Activated naive CD8-positive, alpha-beta T cell (primary cell): ENCODE results near the gene HMGN1.
"Not testable (repeated sequence)": the region's sequence is repeated elsewhere in the genome, so short reads cannot be mapped to it uniquely, and the experiment has no call there.

ENCODE experiments used
- H3K27ac Mint-ChIP-seq: one replicate; pipeline ENCODE4 v1.8.0; 2021; ENCODE audit warnings: mixed read lengths
- H3K27me3 Mint-ChIP-seq: one replicate; pipeline ENCODE4 v1.8.0; 2021; ENCODE audit warnings: mixed read lengths
- H3K36me3 Mint-ChIP-seq: one replicate; pipeline ENCODE4 v1.8.0; 2021; ENCODE audit warnings: mixed read lengths
- H3K4me1 Mint-ChIP-seq: one replicate; pipeline ENCODE4 v1.8.0; 2021; ENCODE audit warnings: low read depth, mixed read lengths
- H3K4me3 Mint-ChIP-seq: one replicate; pipeline ENCODE4 v1.8.0; 2021; ENCODE audit warnings: mild to moderate bottlenecking, mixed read lengths
- H3K9me3 Mint-ChIP-seq: one replicate; pipeline ENCODE4 v1.8.0; 2021; ENCODE audit warnings: low read depth, mixed read lengths

The HMGN1 gene

DNA sequence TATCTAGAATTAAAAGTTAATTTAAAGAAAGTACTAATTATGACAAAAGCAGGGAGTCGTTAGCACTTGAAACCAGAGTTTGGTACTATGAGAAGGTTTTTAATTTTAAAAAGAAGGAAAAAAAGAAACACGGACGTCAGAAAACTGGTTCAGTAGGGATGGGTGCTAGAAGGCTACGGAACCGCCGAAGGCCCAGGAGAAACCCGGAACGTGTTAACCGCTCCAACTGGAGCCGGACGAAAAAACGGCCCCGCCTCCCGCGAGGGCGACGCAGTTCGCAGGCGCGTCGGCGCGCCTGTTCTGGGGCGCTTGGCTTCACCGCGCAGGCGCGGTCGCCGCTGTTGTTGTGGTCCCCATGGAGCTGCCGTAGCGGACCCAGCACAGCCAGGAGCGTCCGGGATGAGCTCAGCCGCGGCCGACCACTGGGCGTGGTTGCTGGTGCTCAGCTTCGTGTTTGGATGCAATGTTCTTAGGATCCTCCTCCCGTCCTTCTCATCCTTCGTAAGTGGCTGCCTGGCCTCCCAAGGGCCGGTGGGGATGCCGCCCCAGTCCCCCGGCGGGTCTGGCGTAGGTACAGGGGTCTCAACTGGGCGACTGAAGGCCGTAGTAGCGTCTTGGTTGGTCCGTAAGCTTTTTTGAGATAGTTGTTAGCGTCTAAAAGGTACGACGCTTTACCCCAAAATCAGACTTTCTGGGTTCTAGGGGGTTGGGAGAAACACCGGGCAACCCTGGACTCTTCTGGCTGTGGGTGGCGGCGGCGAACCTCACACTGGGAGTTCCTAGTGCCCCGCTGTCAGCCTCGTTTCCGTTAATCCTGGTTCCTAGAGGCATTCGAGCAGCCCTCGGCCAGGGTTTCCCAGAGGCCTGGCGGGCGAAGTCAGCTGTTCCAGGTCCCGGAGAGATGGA, 31.4 kb upstream of the HMGN1 start:
- Mint-ChIP-seq H3K4me1 (peaks cover 19% of the 10 kb centered on the region), H3K27ac (peak overlapping the region; percentile 79), H3K9me3 (no peaks in the 10 kb centered on the region), H3K27me3 (no peaks in the 10 kb centered on the region), H3K36me3 (no peaks in the 10 kb centered on the region), H3K4me3 (peak overlapping the region; percentile 91)

DNA sequence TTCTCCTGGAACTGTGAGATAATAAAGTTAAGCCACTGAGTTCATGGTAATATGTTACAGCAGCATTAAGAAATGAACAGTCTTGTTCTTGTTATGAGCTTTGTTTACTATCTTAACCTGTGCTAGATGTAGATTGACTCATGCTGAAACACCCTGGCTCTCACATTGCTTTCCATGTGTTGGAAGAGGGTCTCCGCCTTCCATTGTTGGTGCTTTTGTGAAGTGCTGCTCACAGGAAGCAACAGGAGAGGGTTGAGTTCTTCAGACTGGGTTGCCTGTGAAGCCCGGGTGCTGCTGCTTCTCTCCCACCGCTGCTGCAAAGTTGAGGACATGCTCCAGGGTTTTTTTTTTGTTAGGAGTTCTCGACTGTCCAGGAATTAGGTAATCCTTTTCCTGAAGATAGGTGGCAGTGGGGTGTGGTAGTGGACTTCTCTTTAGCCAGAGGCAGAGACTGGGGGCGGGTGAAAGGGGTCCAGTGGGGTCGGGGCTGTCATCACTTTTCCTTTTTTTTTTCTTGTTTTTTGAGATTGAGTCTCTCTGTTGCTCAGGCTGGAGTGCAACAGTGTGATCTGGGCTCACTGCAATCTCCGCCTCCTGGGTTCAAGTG, 28.7 kb upstream of the HMGN1 start:
- Mint-ChIP-seq H3K4me1 (peaks cover 11% of the 10 kb centered on the region), H3K9me3 (no peaks in the 10 kb centered on the region), H3K27ac (no peak overlapping the region), H3K36me3 (no peaks in the 10 kb centered on the region), H3K27me3 (no peaks in the 10 kb centered on the region), H3K4me3 (no peak overlapping the region)

DNA sequence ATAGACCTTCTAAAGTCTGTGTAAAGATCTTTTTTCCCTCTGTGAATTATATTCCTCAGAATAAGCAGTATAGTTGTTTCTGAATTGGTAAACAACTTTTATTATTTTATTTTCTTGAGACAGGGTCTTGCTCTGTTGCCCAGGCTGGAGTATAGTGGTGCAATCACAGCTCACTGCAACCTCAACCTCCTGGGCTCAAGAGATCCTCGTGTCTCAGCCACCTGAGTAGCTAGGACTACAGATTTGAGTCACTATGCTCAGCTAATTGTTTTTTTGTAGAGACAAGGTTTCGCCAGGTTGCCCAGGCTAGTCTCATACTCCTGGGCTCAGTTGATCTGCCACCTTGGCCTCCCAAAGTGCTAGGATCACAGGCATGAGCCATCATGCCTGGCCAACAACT, 26.6 kb upstream of the HMGN1 start:
- Mint-ChIP-seq H3K4me1 (no peaks in the 10 kb centered on the region), H3K9me3 (no peaks in the 10 kb centered on the region), H3K4me3 (no peak overlapping the region), H3K27ac (no peak overlapping the region), H3K36me3 (no peaks in the 10 kb centered on the region), H3K27me3 (no peaks in the 10 kb centered on the region)

DNA sequence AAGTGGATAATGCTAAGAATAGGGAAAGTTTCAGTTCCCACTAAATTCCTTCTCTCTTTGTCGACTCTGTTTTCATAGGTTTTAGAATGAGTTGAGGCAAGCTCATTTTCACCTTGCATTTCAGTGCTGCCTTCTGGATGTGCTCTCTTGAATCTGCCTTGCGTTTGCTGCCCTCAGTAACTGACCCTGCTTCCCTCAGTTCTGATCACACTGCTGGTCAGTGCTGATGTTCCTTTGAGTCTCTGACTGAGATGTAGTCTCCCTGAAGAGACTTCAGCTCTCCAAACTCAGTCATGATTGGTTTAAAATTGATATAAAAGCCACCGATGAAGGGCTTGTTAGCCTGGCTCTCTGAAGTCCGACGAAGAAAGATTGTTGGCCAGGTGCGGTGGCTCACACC, 25.2 kb upstream of the HMGN1 start:
- Mint-ChIP-seq H3K9me3 (no peaks in the 10 kb centered on the region), H3K4me3 (no peak overlapping the region), H3K27ac (no peak overlapping the region), H3K4me1 (no peaks in the 10 kb centered on the region), H3K27me3 (no peaks in the 10 kb centered on the region), H3K36me3 (no peaks in the 10 kb centered on the region)

DNA sequence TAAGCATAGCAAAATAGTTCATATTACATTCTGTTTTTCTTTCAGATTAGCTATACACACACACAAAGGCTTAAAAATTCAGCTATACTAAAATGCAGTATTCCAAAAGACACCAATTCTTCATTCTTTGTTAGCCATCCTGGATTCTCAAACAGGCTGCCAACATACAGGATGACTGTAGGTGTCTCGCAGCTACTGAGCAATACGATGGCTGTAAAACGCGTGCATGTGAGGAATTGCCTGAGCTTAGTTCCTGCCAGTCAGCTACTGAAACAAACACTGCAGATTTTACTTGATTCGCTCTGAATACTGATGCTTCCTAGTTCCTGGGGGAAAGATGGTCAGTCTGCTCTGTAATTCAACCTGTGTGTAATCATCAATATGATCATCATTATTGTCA, 24.7 kb upstream of the HMGN1 start:
- H3K4me1 Mint-ChIP-seq: no peaks in the 10 kb centered on the region
- no peaks in the 10 kb centered on the region for H3K36me3 Mint-ChIP-seq
- H3K27me3 Mint-ChIP-seq: no peaks in the 10 kb centered on the region
- H3K9me3 Mint-ChIP-seq: no peaks in the 10 kb centered on the region
- H3K27ac Mint-ChIP-seq: no peak overlapping the region
- no peak overlapping the region for H3K4me3 Mint-ChIP-seq

DNA sequence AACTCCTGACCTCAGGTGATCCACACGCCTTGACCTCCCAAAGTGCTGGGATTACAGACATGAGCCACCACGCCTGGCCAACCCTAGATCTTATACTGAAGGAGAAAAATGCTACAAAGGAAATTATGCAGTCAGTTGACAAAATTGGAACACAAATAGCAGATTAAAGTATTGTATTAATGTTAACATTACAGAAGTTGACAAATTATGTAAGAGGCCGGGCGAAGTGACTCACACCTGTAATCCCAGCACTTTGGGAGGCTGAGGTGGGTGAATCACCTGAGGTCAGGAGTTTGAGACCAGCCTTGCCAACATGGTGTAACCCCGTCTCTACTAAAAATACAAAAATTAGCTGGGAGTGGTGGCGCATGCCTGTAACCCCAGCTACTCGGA, 21.0 kb upstream of the HMGN1 start:
- not testable (repeated sequence) for H3K4me3 Mint-ChIP-seq, H3K27me3 Mint-ChIP-seq, H3K4me1 Mint-ChIP-seq

DNA sequence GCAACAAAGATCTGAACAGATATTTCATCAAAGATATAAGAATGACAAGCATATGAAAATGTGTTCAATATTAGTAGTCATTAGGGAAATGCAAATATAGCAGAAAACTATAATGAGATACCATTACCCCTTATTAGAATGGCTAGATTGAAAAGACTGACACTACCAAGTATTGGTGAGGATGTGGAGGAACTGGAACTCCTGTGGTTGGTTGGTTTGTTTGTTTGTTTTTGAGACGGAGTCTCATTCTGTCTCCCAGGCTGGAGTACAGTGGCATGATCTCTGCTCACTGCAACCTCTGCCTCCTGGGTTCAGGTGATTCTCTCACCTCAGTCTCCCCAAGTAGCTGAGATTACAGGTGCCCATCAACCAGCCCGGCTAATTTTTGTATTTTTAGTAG, 18.9 kb upstream of the HMGN1 start:
- Mint-ChIP-seq H3K36me3 (no peaks in the 10 kb centered on the region), H3K27me3 (peaks cover 3% of the 10 kb centered on the region), H3K4me1 (no peaks in the 10 kb centered on the region), H3K4me3 (no peak overlapping the region), H3K9me3 (no peaks in the 10 kb centered on the region), H3K27ac (no peak overlapping the region)

More for the DNA sequence above, 21.0 kb upstream of the HMGN1 start:
- not testable (repeated sequence) for H3K36me3 Mint-ChIP-seq, H3K27ac Mint-ChIP-seq, H3K9me3 Mint-ChIP-seq

DNA sequence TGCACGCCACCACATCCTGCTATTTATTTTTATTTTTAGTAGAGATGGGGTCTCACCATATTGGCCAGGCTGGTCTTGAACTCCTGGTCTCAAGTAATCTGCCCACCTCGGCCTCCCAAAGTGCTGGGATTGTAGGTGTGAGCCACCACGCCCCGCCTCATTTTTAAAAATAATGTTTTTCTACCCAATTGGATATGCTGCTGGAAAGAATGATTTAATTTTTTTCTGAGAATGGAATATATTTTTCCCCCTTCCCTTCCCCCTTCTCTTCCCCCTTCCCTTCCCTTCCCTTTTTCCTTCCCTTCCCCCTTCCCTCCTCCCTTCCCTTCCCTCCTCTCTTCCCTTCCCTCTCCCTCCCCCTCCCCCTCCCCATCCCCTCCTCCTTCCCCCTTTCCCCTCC, 17.7 kb upstream of the HMGN1 start:
- Mint-ChIP-seq H3K36me3 (no peaks in the 10 kb centered on the region), H3K4me1 (no peaks in the 10 kb centered on the region), H3K4me3 (no peak overlapping the region), H3K27ac (no peak overlapping the region), H3K27me3 (peaks cover 10% of the 10 kb centered on the region), H3K9me3 (no peaks in the 10 kb centered on the region)

DNA sequence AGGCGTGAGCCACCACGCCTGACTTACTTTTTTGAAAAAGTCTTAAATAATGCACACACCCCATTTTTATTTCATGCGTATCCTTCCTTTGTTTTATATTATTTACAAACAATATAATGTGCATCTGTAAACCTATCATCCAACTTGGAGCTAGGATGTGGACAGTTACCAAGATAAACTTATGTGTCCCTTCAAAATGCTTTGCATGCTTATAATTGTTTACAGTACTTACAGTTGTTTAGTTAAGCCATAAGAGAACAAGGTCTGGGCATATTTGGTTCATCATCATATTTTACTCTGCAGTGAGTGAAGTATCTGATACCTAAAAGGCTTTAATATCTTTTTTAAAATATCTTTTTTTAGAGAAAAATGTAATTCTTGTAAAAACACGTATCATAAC, 16.1 kb upstream of the HMGN1 start:
- Mint-ChIP-seq H3K4me1 (no peaks in the 10 kb centered on the region), H3K36me3 (no peaks in the 10 kb centered on the region), H3K27me3 (peaks cover 10% of the 10 kb centered on the region)

DNA sequence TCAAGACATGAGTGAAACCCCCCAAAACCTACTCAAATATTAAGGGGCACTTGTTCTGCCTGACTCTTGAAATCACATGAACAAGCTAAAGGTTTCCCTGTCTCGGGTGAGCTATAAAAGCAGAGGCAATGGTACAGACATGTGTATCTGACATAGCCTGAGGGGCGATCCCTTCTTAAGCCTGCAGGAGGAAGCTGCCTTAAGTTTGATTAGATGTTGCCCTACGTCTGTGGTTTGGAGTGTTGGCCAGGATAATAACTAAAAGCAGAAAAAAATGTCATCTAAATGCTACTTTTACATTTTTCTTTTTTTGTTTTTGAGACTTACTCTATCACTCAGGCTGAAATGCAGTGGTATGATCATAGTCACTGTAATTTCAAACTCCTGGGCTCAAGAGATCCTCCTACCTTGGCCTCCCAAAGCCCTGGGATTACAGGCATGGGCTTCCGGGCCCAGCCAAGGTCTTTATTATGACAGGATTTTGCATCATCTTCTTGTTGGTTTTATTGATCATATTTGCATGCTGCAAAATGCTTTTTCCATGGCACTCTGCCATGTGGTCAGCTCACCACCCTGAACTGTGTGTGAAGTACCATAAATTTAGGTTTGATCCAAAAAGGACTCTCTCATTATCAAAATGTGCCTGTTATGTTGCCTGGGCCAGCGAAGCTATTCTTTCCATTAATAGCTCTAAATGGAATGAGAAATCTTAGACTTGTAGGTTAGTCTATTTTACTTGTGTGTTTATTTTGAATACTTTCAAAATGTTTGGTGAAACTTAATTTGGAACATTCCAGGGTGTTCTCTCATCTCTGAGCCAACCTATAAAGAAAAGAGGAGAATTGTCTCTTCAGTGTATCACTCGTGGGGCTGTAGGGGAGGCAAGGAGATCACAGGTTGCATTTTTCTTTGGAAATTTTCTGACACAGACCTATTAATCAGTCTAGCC, 15.0 kb upstream of the HMGN1 start:
- H3K4me1 Mint-ChIP-seq: no peaks in the 10 kb centered on the region
- no peak overlapping the region for H3K4me3 Mint-ChIP-seq
- H3K36me3 Mint-ChIP-seq: no peaks in the 10 kb centered on the region
- H3K27me3 Mint-ChIP-seq: peaks cover 10% of the 10 kb centered on the region
- no peaks in the 10 kb centered on the region for H3K9me3 Mint-ChIP-seq
- H3K27ac Mint-ChIP-seq: no peak overlapping the region

More for the DNA sequence above, 16.1 kb upstream of the HMGN1 start:
- no peak overlapping the region for H3K4me3 Mint-ChIP-seq
- H3K27ac Mint-ChIP-seq: no peak overlapping the region
- no peaks in the 10 kb centered on the region for H3K9me3 Mint-ChIP-seq

DNA sequence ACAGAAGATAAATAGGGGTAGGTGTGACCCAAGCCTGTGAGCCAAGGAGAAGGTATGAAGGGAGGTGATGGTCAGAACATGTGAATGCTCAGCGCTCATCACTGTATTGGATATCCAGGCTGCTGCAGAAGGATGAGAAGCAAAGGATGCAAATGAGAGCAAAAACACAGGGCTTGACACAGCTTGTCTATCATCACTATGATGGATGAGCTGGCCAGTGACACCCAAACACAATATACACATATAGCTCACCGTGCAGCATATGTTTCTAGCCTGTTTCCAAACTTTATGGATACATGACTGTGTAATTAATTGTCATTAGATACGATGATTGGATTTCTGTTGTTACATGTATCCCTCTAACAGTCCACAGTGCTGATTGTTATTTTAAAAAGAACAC, 13.8 kb upstream of the HMGN1 start:
- Mint-ChIP-seq H3K9me3 (no peaks in the 10 kb centered on the region), H3K4me3 (no peak overlapping the region), H3K36me3 (no peaks in the 10 kb centered on the region), H3K27ac (no peak overlapping the region), H3K4me1 (no peaks in the 10 kb centered on the region), H3K27me3 (peaks cover 10% of the 10 kb centered on the region)

DNA sequence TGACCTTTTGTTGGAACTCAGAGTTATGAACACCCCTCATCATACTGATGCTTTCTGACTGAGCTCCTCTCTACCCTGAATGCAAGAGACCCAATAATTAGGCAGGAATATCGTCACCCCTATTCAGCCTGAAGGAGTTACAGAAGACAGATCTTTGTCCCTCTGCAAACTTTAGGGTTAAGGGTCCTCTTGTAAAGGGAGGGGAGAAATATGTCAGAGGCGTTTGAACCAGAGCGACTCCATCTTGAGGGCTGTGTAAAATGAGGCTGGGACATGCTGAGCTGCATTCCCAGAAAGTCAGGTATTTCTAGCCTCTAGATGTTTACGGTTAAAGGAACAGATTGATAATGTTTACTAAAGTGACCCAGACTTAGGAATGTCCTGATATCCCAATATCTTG, 10.5 kb upstream of the HMGN1 start:
- Mint-ChIP-seq H3K4me3 (no peak overlapping the region), H3K27ac (no peak overlapping the region), H3K4me1 (no peaks in the 10 kb centered on the region)

DNA sequence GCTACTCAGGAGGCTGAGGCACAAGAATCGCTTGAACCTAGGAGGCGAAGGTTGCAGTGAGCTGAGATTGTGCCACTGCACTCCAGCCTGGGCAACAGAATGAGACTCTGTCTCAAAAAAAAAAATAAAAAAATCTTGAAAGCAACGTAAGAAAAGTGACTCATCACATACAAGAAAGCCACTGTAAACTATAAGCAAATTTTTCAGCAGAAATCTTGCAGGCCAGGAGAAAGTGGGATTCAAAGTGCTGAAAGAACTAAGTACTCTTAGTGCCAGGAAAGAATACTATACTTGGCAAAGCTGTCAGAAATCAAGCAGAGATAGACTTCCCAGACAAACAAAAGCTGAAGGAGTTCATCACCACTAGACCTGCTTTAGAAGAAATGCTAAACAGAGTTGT, 4.4 kb upstream of the HMGN1 start:
- H3K4me3 Mint-ChIP-seq: no peak overlapping the region
- peaks cover 5% of the 10 kb centered on the region for H3K4me1 Mint-ChIP-seq
- H3K36me3 Mint-ChIP-seq: no peaks in the 10 kb centered on the region
- no peaks in the 10 kb centered on the region for H3K9me3 Mint-ChIP-seq
- no peak overlapping the region for H3K27ac Mint-ChIP-seq
- peaks cover 2% of the 10 kb centered on the region for H3K27me3 Mint-ChIP-seq

More for the DNA sequence above, 10.5 kb upstream of the HMGN1 start:
- Mint-ChIP-seq H3K9me3 (no peaks in the 10 kb centered on the region), H3K27me3 (peaks cover 7% of the 10 kb centered on the region), H3K36me3 (no peaks in the 10 kb centered on the region)

DNA sequence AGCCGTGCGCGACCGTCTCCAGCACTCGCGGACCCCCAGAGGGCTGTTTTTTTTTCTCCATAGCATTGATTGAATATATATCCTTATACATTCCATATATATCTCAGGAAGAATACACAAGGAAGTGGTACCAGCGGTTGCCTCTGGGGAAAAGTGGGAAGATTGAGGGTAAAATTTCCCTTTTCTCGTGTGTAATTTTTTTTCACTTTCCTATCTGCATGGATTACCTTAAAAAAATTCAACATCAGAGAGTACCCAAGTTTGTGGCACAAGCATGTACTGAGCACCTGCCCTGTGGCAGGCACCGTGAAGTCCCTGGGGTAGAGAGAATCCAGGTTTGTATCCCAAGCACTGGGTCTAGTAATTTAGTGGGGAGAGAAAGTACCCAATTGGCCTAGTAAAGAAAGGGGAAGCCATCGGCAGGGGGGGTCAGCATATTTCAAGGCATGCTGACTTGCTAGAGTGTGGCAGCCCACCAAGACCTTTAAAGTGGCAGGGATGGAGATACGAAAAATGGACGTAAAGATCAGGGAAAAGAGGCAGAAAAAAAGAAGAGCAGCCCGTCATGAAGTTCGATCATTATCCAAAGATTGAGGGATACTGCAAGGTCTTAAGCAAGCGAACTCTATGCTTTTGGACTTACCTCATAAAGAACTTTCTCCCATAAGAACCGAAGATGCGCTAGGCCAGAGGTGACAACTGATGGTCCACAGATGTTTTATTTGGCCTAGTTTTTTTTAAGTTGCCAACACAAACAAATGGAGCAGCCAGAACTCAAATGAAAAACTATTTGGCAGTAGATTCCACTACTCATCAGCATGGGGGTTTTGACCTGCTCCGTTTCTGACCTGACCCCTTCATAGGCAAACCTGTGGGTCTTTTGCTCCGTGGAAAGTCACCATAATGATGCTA, 1.5 kb upstream of the HMGN1 start:
- Mint-ChIP-seq H3K27ac (peak overlapping the region; percentile 99), H3K4me1 (peaks cover 26% of the 10 kb centered on the region), H3K27me3 (peaks cover 2% of the 10 kb centered on the region), H3K36me3 (peaks cover 9% of the 10 kb centered on the region), H3K4me3 (peak overlapping the region; percentile 98), H3K9me3 (no peaks in the 10 kb centered on the region)
